HG03039 (cell line): ENCODE measurements around the gene CCDC171.
"Not testable (repeated sequence)": the region's sequence is repeated elsewhere in the genome, so short reads cannot be mapped to it uniquely, and the experiment has no call there.

Source experiments
- ATAC-seq: cut with Tn5 transposase; IDR thresholded peaks from one replicate; pipeline ENCODE4 v1.9.1; 2021; ENCODE audit warnings: mild to moderate bottlenecking, moderate library complexity; ENCODE audit not compliant: unreplicated experiment

Gene CCDC171

DNA sequence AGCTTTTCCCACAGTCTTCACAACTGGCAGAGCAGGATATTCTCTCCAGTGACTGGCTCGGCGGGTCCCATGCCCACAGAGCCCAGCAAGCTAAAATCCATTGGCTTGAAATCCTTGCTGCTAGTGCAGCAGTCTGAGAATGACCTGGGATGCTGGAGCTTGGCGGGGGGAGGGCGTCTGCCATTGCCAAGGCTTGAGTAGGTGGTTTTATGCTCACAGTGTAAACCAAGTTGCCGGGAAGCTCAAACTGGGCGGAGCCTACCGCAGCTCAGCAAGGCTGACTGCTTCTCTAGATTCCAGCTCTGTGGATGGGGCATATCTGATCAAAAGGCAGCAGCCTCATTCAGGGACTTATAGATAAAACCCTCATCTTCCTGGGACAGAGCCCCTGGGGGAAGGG lies 194.1 kb downstream of the CCDC171 start:
- ATAC-seq: no peak

DNA sequence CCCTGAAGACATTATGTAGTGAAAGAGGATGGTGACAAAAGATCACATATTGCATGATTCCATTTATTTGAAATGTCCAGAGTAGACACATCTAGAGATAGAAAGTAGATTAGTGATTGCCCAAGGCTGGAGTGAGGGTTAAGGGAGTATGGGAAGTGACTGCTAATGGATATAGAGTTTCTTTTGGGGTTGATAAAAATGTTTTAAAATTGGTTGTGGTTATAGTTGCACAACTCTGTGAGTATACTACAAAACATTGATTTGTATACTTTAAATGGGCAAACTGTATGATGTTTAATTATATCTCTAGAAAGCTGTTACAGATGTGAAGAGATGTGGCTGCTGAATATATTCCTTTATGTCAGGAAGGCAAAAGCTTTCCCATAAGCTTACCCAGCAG lies 202.8 kb downstream of the CCDC171 start:
- no peak for ATAC-seq

DNA sequence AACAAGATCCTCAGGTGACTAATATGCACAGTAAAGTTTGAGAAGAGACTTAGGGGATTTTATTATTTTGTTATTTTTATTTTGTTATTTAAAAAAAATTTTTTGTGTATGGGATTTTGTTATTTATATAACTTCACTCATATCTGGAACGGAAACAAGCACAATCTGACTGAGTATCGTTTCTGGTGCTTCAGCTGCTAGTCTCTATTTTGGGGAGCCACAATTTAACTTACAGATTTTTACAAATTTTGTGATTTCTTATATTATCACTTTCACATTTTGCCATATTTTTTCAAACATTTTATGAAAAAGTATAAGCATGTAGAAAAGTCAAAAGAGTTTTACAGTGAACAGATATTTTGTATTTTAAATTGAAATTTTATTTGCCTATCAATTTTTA lies 208.7 kb downstream of the CCDC171 start:
- no peak for ATAC-seq

DNA sequence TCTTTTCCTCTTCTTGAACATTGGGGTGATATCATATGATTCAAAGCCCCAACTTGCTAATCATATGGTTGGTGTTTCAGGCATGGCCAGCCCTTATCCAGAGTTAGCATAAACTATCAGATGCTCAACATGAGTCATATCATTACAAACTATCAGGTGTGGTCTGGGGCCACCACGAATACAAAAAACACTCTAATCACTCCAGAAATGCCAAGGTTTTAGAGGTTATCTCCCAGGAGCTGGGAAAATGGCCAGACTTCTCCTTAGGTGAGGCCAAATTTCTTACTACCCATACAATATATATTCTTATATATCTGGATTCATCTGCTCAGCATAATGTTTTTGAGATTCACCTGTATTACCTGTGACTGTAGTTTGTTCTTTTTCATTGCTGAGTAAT lies 210.5 kb downstream of the CCDC171 start:
- no peak for ATAC-seq

DNA sequence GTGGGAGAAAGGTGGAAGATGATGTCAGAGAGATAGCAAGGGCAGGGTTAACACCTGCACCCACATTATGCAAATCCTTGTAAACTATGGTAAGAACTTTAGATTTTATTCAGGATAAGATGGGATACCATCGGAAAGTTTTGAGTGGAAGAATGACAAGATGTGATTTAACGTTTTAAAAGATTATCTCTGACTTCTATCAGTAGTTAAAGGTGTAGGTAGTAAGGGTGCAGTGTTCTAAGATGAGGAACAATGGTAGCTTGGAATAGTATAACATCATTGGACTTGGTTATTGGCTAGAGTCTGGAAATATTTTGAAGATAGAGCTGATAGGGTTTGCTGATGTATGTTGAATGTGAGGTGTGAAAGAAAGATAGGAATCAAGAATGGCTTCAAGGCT lies 211.3 kb downstream of the CCDC171 start:
- ATAC-seq: no peak

DNA sequence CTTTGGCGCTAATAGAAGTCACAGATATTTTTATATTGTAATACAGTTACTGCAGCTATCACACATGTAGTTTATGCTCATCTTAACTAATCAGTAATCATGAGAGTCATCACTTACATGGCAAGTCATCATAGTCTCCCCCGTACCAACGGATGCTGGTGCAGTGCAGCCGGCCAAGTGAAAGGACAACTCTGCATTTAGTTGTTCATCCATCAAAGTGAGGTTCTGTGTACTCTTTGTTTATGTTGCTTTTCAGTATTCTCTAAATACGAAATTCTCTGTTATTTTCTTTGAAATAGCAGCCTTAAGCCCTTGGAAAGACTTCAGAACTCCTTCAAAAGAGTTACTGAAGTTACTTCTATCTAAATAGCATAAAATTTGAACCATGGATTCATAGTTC lies 216.7 kb downstream of the CCDC171 start:
- no peak for ATAC-seq

DNA sequence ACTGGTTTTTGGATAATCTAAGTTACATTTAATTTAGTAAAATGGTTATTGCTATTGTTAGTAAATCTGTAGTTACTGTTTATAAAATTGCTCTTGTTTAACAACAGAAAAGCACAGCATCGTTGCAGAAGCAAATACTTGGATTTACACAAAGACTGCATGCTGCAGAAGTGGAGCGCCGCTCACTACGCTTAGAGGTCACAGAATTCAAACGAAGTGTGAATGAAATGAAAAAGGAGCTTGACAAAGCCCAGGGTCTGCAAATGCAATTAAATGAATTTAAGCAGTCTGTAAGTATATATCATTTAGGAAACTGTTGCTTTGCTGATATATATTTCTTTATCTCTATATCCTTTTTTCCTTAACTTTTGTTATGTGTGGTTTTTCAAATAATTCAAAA lies 226.0 kb downstream of the CCDC171 start:
- no peak for ATAC-seq

DNA sequence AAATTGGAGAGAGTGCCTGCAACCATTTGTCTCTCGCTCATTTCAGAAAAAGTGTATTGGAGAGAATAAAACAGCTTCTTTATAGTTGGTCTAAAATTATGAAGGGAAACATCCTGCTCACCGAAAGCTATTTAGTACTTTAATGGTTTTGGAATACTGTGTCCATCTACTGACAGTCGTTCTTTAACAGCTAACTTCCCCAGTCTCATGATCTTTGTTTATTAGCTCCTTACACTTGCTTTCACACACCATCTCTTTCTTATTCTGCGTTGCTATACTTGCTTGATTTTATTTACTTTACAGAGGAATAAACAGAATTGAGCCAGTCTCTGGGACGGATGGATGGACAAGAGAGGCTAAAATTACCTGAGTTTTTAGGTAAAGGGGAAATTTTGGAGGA lies 229.3 kb downstream of the CCDC171 start:
- ATAC-seq: no peak

DNA sequence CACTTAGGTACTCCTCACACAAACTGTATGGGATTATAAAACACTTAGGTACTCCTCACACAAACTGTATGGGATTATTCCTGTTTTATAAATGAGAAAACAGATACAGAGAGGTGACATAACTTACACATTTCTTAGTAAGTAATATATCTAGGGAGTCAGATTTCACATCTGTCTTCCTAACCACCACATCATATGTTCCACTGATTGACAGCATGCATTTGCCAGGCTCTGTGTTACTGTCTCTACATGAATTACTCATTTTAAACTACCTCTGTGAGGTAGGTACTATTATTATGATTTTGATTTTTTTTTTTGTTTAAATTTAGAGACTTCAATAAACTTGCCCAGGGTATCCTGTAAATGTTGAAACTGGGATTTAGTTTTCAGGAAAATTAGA lies 232.7 kb downstream of the CCDC171 start:
- no peak for ATAC-seq

DNA sequence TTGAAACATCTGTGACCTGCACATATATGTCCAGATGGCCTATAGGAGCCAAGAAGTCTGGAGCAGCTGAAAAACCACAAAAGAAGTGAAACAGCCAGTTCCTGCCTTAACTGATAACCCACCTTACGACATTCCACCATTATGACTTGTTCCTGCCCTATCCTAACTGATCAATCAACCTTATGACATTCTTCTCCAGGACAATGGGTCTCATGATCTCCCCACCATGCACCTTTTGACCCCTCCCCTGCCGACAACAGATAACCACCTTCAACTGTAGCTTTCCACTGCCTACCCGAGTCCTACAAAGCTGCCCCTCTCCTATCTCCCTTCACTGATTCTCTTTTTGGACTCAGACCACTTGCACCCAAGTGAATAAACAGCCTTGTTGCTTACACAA lies 233.8 kb downstream of the CCDC171 start:
- ATAC-seq: no peak

DNA sequence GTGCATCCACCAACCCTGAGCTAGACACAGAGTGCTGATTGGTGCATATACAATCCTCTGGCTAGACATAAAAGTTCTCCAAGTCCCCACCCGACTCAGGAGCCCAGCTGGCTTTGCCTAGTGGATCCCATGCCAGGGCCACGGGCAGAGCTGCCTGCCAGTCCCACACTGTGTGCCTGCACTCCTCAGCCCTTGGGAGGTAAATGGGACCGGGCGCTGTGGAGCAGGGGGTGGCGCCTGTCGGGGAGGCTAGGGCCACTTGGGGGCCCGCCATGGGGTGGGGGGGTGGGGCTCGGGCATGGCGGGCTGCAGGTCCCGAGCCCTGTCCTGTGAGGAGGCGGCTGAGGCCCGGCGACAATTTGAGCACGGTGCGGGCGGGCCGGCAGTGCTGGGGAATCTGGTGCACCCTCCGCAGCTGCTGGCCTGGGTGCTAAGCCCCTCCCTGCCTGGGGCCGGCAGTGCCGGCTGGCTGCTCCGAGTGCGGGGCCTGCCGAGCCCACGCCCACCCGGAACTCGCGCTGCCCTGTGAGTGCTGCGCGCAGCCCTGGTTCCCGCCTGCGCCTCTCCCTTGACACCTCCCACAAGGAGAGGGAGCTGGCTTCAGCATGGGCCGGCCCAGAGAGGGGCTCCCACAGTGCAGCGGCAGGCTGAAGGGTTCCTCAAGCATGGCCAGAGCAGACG lies 257.5 kb downstream of the CCDC171 start:
- not testable (repeated sequence) for ATAC-seq

DNA sequence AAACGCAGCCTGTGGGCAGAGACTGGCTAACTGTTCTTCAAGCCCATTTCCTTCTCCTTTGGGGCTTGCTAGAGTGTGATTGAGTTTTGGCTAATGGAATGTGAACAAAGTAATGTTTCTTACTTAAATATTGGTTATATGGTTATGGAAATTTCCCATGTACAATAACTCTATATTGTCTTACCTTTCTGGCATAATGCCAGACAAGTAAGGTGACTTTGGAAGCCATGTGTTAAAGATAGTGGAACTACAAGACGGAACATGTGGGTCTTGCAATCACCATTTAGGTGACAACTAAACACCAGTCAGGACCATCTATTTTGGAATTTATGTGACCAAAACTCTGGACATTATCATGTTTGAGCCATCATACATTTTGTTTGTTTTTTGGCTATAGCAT lies 260.2 kb downstream of the CCDC171 start:
- ATAC-seq: no peak

DNA sequence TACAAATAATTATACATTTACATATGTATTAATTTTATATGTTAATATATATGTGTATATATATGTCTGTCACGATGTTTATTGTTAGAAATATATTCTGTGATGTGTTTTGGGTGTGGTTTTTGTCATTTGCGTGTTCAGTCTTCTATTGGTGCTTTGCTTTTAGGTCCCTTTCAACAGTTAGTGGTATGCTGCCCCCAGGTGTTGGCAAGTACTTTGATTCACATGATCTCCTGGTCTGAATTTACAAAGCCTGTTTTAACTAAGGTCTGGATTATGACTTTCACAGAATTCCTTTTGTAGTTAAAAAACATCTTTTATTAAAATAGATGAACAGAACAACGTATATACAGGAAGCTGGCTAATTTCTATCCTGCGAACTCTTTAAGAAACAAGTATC lies 271.5 kb downstream of the CCDC171 start:
- ATAC-seq: no peak

DNA sequence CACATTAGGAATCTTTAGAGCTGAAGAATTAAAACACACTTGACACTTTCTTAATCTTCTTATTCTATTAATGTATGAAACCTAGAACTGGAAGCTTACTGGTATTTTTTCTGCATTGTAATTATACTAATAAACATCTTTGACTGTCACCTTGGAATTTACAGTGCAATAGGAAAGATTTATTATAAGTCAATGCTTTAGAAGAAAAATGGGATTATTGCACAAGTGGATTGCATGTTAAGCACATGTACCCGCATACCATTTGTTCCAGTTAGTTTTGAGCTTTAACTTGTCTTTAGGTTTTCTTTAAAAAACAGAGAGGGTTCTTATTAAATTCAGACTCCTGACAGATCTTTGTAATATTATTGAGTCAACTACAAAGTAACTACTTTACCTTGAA lies 278.5 kb downstream of the CCDC171 start:
- ATAC-seq: no peak

DNA sequence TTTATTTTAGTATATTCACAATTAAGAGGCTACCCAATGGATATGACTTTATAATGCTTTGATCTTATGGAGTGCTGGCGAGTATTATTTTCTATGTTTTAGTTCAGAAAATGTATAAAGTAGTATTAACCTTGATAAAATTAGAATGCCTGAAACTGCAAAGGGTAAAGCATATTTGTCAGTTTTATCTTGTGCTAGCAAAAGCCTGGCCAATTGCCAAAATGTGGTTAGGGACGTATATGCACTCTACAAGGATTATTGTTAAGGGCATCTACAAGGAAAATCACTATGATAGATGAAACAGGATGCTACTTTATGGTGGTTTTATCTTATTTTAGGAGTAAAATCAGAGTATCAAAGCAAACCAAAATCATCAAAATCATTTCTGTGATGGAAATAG lies 281.7 kb downstream of the CCDC171 start:
- no peak for ATAC-seq

DNA sequence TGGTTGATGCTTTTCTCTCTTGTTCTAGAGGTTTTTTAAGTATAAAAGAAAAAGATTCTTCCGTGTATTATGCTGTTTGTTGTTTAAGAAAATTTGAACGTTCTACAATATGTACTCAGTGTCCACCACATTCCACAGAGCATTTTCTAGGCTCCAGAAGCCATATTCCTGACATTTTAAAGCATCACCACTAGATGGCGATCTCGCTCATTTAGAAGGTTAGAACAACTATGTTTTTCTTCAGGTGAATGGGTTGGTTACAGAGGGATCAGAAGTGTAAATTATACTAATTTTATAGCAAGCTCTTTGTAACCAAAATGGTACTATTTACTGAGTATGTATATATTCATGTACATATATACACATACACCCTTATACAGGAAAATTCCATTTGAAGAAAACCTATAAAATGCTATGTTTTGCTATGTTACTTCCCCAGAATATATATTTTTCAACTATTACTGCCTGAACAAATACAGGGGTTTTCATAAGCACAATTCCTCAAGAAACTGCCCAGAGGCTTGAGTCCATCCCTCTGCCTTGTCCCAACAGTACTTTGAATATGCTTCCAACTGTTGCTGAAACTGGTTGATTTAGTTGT lies 284.3 kb downstream of the CCDC171 start:
- ATAC-seq: peak; percentile 91

DNA sequence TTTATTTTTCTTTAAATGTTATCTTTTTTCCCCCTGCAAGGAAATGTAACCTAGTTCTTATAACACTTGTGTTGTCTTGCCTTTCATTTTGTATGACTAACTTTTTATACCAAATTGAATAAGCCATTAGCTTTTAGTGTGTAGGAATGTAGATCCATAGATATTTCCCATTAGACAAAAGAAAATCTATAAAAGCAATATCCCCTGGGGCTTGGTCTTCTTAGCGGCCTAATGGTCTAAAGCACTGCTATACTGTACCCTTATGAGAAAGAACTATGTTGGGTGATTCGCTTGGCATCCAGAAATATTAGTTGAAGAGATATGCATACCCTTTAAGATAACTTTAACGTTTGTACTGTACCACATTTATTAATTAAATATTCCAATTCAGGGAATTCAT lies 289.2 kb downstream of the CCDC171 start:
- no peak for ATAC-seq

DNA sequence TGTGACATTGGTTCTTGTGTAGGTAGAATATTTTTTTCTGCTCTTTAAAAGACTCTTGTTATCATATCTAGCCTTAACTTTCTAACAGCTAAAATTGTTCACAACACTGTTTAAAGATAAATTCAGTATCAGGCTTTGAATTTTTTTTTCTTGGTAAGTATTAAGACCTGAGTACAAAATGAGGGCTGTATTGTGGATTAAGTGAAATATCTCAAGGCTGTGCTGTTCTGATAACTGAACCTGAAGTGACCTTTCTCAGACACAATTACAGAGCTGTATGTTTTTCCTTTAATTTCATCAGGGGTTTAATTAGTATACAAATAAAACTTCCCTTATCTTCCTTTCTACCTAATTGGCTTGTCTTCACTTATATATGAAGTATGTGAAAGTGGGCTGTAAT lies 290.5 kb downstream of the CCDC171 start:
- ATAC-seq: no peak

DNA sequence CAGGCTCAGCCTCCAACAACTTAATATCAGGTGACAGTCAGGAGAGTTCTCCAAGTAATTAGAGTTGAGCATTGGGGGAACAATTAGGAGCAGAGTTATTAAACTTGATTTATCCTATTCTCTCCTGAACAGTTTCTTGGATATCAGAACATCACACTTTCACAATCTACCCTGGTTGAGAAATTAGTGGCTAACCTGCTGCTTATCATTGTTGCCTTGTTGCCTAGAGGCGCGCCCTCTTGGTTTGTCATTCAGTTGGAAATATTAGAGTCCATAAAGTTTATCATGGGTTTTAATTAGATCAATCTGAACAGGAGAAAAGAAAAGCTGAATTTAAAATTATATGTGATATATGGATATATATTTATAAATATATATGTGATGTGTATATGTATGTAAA lies 291.1 kb downstream of the CCDC171 start:
- no peak for ATAC-seq

DNA sequence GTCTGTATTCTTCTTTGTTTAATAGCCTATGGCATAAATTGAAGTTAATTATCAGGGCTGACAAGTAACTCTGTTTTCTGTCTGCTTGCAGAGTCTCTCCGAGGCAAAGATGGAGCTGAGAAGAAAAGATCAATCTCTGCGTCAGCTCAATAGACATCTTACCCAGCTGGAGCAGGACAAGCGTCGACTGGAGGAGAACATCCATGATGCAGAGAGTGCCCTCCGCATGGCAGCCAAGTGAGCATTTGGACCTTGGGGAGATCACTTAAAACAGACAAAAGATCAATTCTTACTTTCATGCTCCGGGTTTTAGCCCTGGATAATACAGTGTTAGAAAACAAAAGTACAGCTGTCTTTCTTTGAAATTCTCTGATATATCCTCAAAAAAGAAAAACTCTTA lies 293.8 kb downstream of the CCDC171 start:
- no peak for ATAC-seq

DNA sequence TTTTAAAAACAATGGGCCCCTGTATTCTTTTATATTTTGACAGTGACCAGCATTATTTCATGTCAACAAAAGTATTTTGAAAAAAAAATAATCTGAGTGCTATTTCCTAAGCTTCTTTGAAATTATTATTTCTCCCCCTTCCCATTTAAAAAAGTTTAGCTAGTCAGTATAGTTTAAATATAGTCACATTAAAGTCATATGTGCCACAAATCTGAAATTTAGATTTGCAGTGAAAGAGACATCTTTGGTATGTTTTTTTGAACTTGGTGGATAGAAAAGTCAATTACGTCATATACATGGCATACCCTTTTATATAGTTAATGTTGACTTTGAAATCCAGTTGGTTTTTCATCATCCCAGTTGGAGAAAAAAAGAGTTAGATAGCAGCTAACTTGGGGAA lies 297.0 kb downstream of the CCDC171 start:
- ATAC-seq: no peak

DNA sequence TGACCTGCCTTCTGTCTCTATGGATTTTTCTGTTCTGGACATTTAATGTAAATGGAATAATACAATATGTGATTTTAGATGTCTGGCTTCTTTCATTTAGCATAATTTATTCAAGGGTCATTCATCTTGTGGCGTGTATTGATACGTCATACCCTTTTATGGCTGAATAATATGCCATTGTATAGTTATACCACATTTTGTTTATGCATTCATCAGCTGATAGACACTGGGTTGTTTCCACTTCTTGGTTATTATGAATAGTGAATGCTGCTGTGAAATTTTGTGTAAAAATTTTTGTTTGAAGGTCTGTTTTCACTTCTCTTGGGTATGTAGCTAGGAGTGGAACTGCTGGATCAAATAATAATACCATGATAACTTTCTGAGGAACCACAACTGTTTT lies 298.9 kb downstream of the CCDC171 start:
- no peak for ATAC-seq

DNA sequence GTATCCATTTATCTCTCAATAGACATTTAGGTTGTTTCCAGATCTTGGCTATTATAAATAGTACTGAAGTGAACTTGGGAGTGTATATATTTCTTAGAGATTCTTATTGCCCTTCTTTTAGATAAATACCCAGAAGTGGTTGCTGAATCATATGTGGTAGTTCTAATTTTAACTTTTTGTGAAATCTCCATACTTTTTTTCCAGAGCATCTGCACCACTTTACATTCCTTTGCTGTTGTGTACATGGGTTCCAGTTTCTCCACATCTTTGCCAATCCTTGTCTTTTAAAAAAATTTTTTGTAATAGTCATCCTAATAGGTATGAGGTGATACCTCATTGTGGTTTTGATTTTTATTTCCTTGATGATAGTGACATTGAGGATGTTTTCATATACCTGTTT lies 303.7 kb downstream of the CCDC171 start:
- no peak for ATAC-seq
